GM19372 (cell line): ENCODE results near the gene CNIH1.
A peak's percentile ranks its signal among the peaks of the same experiment; 100 is the strongest.
"Not testable (repeated sequence)": the region's sequence is repeated elsewhere in the genome, so short reads cannot be mapped to it uniquely, and the experiment has no call there.

Source experiments
- ATAC-seq: cut with Tn5 transposase; IDR thresholded peaks from one replicate; pipeline ENCODE4 v1.9.1; 2021; ENCODE audit warnings: mild to moderate bottlenecking, low read depth, moderate library complexity; ENCODE audit not compliant: unreplicated experiment

The CNIH1 gene

GRCh38 chr14:54437954-54438353 is 3.2 kb downstream of the CNIH1 start:
- not testable (repeated sequence) for ATAC-seq

GRCh38 chr14:54435500-54435981 is 5.6 kb downstream of the CNIH1 start:
- ATAC-seq: no peak

- ATAC-seq: no peak
These were observed 12.6 kb downstream of the CNIH1 start for GRCh38 chr14:54428527-54428926.

- ATAC-seq: no peak
These were observed 13.3 kb downstream of the CNIH1 start for GRCh38 chr14:54427871-54428270.

- no peak for ATAC-seq
These were observed 15.5 kb downstream of the CNIH1 start for GRCh38 chr14:54425537-54426274.

GRCh38 chr14:54425068-54425467 is 16.1 kb downstream of the CNIH1 start:
- no peak for ATAC-seq

- no peak for ATAC-seq
These were observed 16.7 kb downstream of the CNIH1 start for GRCh38 chr14:54424479-54424901.

- ATAC-seq: no peak
These were observed 17.2 kb downstream of the CNIH1 start for GRCh38 chr14:54423991-54424390.

GRCh38 chr14:54420478-54421142 is 20.6 kb downstream of the CNIH1 start:
- ATAC-seq: no peak

GRCh38 chr14:54411371-54411770 is 29.8 kb downstream of the CNIH1 start:
- ATAC-seq: no peak

- ATAC-seq: no peak
These were observed 31.0 kb downstream of the CNIH1 start for GRCh38 chr14:54410215-54410614.

- not testable (repeated sequence) for ATAC-seq
These were observed 37.7 kb downstream of the CNIH1 start for GRCh38 chr14:54403401-54404005.

GRCh38 chr14:54399560-54399959 is 41.6 kb downstream of the CNIH1 start:
- no peak for ATAC-seq

- ATAC-seq: peak; percentile 98
These were observed 44.5 kb downstream of the CNIH1 start, which contains the start of gene CDKN3 for GRCh38 chr14:54396493-54397335. Gene CDKN3, plus strand, starts transcription at chr14:54397007. Its CDS starts 62 bp downstream, at chr14:54397069.

GRCh38 chr14:54396183-54396492 is 45.0 kb downstream of the CNIH1 start:
- no peak for ATAC-seq

- no peak for ATAC-seq
These were observed 45.5 kb downstream of the CNIH1 start for GRCh38 chr14:54395716-54396115.

GRCh38 chr14:54395284-54395683 is 45.9 kb downstream of the CNIH1 start:
- ATAC-seq: no peak

- no peak for ATAC-seq
These were observed 46.6 kb downstream of the CNIH1 start for GRCh38 chr14:54394596-54394995.

GRCh38 chr14:54392986-54393884 is 47.9 kb downstream of the CNIH1 start:
- ATAC-seq: not testable (repeated sequence)
